LNCaP clone FGC (cell line): ENCODE measurements around the gene C1QTNF12.

Experiments used
- DNase-seq: peaks from one replicate; pipeline ENCODE4 v3.0.0-alpha.2; 2011; ENCODE audit warnings: low read depth
- H3K4me3 ChIP-seq: 2 replicates; pipeline ENCODE4 v1.5.1; 2011; ENCODE audit warnings: mild to moderate bottlenecking, low read depth, low read length, control low read depth
- CTCF ChIP-seq: IDR thresholded peaks from 2 replicates; pipeline ENCODE4 v1.5.1; 2012; ENCODE audit warnings: mild to moderate bottlenecking; ENCODE audit not compliant: control insufficient read depth, insufficient read depth; ENCODE audit errors: extremely low read depth

C1QTNF12 gene

GRCh38 chr1:1272341-1273208, 26.1 kb upstream of the C1QTNF12 start:
- H3K4me3 ChIP-seq, result peak overlapping the region; percentile 86
- peak; percentile 99 for DNase-seq
- TF ChIP-seq CTCF, result peak; percentile 2; the same call in 1 of the 2 replicates

DNA sequence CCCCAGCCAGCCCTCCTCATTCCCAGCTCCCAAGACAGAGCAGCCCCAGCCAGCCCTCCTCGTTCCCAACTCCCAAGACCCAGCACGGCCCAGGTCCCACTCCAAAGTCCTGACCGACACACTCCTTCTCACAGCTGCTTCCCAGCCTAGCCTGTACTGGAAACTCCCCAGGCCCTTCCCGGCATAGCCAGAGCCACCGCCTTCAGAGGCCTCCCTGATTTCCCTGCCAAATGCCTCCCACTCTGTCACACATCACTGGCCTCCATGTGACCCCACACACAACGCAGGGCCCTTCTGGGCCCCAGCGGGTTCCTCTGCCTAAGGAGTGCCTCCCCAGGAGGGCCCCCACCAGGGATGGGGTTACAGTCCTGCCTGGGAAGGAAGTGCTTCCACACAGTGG, 24.3 kb upstream of the C1QTNF12 start:
- no peak for DNase-seq
- H3K4me3 ChIP-seq, result no peak overlapping the region
- TF ChIP-seq CTCF, result no peak

- no peak for TF ChIP-seq CTCF
- no peak overlapping the region for H3K4me3 ChIP-seq
- DNase-seq, result no peak
Observed at GRCh38 chr1:1268284-1268682, 21.8 kb upstream of the C1QTNF12 start.

DNA sequence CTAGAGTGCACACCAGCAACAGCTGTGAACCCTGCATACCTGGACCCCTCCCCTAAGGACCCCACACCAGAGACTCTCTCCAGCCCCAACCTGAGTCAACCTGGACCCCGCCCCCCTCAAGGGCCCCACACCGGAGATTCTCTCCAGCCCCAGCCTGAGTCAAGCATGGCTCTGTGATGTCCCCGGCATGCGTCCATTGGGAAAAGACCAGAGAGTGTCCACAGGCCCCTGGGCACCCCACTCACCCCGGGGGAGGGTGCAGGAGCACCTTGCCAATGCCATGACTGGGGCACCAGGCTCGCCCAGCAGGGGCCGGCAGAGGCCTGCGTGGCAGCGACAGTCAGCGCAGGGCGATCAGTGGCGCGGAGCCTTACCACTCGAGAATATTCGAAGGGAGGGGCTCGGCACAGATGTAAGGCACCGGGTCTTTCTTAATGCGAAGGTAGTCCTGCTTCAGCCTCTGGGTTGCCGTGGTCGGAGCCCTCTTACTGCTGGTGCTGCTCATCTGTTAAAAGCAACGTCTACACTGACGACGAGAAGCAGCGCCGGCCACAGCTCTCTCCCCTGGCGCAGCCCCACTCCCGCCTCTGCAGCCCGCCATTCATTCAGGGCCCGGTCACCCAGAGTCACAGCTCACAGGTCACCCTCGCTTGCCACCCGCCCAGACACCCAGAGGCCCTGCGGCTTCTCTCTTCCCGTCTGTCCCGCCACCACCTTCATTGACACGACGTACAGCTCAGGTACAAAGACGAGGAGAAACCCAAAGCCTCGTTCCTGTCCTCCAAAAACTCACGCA, 21.2 kb upstream of the C1QTNF12 start:
- H3K4me3 ChIP-seq, result no peak overlapping the region
- no peak for TF ChIP-seq CTCF
- no peak for DNase-seq

GRCh38 chr1:1264868-1265272, 18.3 kb upstream of the C1QTNF12 start:
- no peak for DNase-seq
- no peak for TF ChIP-seq CTCF
- no peak overlapping the region for H3K4me3 ChIP-seq

- no peak for TF ChIP-seq CTCF
- DNase-seq, result no peak
- H3K4me3 ChIP-seq, result no peak overlapping the region
Observed at GRCh38 chr1:1264026-1264425, 17.5 kb upstream of the C1QTNF12 start.
